GM12873 (cell line): Measurements from ENCODE around the gene RBM3.

ENCODE experiments used
- TF ChIP-seq, protein P1 (sequence below): IDR thresholded peaks from 2 replicates; pipeline ENCODE4 v1.5.1; 2012; ENCODE audit warnings: low read depth, mild to moderate bottlenecking, moderate library complexity, low read length, control low read depth; ENCODE audit not compliant: insufficient read depth; ENCODE audit errors: missing control alignments

Gene RBM3

DNA sequence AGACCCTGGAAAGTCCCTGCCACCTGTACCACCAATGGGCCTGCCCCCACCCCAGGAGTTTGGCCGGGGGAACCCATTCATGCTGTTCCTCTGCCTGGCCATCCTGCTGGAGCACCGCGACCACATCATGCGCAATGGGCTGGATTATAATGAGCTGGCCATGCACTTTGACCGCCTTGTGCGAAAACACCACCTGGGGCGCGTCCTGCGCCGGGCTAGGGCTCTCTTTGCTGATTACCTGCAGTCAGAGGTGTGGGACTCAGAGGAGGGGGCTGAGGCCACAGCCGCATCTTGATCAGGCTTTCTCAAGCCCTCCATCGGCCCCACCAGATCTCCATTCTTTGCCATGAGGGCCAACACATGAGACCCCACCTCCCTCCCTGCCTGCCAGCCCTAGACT is 13.6 kb upstream of the RBM3 start:
- TF ChIP-seq, protein P1, sequence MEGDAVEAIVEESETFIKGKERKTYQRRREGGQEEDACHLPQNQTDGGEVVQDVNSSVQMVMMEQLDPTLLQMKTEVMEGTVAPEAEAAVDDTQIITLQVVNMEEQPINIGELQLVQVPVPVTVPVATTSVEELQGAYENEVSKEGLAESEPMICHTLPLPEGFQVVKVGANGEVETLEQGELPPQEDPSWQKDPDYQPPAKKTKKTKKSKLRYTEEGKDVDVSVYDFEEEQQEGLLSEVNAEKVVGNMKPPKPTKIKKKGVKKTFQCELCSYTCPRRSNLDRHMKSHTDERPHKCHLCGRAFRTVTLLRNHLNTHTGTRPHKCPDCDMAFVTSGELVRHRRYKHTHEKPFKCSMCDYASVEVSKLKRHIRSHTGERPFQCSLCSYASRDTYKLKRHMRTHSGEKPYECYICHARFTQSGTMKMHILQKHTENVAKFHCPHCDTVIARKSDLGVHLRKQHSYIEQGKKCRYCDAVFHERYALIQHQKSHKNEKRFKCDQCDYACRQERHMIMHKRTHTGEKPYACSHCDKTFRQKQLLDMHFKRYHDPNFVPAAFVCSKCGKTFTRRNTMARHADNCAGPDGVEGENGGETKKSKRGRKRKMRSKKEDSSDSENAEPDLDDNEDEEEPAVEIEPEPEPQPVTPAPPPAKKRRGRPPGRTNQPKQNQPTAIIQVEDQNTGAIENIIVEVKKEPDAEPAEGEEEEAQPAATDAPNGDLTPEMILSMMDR: no peak

DNA sequence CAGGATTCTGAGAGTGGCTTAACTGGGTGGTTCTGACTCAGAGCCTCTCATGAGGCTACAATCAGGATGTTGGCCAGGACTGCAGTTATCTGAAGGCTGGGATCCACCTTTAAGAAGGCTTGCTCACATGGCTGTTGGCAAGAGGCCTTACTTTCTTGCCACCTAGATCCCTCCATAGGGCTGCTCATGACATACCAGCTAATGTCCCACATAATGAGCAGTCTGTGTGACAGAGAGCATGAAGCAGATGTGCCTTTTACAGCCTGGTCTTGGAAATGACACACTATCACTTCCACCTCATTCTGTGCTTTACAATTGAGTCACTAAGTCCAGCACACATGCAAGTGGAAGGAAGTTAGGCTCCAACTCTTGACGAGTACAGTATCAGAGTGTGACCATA is 4.3 kb upstream of the RBM3 start:
- TF ChIP-seq, protein P1: no peak

DNA sequence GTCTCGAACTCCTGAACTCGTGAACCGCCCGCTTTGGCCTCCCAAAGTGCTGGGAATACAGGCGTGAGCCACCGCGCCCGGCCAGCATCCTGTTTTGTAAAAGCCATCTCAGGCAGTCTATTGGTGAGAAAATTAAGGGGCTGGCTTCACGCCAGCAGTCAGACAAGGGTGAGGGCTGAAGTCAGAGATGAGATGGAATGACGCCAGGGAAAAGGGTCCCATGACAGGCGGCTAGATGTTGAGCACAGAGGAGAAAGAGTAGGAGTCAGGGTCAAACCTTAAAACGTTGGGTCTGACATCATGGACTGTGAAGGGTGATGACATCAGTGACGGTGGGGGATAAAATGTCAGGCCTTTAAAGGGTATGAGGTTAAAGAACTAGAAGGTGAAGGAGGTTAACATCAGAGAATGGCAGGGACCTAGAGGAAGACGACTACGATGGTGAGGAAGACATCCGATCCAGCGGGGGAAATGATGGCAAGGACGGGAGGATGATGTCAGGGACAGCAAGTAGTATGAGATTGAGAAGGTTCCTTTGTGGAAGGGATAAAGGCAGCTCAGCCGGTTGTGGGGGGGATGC is 504 bp upstream of the RBM3 start:
- TF ChIP-seq, protein P1: no peak

DNA sequence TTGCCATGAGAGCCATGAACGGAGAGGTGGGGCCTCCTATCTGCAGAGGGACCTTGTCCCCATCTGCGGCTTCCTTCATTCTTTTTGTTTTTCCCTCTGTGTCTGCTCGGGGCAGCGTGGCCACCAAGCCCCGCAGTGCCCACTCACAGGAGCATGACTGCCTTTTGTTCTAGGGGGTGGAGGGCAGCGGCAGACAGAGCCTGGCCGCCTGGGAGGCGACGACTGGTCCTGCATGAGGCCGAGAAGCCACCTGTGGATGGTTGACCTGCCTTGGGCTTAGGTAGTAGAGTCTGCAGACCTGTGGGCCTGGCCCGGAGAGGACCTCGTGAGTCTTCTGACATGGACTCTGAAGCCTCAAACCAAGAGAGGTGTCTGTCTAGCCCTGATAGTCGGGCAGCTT is 1.4 kb downstream of the RBM3 start:
- TF ChIP-seq, protein P1: no peak

DNA sequence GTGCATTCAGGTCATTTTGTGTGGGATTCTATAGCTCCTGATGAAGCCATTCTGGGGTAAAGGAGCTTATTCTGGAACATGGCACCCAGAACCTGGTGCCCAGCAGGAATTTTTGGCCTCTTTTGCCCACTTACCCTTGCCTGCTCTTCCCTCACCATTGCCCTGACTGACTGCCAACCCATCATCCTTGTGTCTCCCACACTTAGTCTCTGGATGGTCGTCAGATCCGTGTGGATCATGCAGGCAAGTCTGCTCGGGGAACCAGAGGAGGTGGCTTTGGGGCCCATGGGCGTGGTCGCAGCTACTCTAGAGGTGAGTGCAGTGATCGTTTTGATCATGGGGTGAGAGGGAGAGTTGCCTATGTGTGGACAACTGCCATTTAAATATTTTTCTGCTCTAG is 1.8 kb downstream of the RBM3 start:
- TF ChIP-seq, protein P1: no peak

DNA sequence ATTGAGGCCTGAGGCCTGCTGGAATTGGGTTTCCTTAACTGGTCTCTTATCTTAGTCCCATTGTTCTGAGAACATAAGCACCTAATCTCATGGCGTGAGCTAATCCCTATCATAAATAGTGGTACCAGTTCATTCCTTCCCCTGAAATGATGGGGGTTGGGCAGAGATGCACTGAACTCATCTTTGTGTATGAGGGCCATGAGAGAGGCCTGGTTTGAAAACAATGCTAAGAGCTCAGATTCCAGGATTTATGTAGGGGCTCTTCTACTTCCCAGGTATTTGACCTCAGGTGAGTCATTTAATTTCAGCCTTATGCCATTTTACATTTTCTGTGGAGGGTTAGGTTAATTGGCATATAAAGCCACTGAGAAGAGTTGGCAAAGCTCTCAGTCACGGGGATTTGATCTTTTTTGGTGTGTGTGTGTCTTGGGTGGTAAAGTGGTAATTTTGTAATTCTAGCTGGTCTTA is 4.4 kb downstream of the RBM3 start:
- TF ChIP-seq, protein P1: no peak

DNA sequence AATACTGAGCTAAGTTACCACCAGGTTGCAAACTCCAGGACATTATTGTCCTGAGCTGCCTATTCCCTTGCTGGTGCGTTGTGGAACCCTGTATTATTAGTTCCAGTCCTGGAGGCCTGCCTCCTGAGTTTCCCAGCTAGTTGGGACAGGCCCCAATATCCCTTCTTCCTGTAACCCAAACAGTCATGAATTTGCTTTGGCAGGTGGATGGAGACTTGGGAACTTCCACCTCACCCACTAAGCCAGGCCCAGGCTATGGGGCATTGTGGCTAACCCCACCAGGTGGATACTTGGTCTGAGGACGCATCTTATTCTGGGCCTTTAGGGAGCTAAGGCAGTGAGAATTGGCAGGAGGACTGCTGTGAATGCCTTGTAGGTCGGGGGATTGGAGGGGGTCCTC is 5.0 kb downstream of the RBM3 start:
- TF ChIP-seq, protein P1: no peak
